A673 (cell line): ENCODE data around the gene ANKRD10. TPM values are rescaled to one million over a fixed set of nuclear protein-coding genes. Genes with fewer than 3 reads are reported as not detected.

Experiments
- BruUV-seq: library from RNA; stranded (reverse); fragments of 400-500 nt; replicated peaks from 2 replicates; lab custom pipeline; 2021; lab: Mats Ljungman, UMichigan
- CTCF ChIA-PET: fragments of 300-600 bp; sonication (Branson Sonifier 250); formaldehyde crosslinking; loops from one replicate; lab custom pipeline; 2022; ENCODE audit warnings: antibody characterized with exemption; lab: Charles Lee
- POLR2A ChIA-PET: fragments of 300-600 bp; sonication (Branson Sonifier 250); formaldehyde crosslinking; loops from one replicate; lab custom pipeline; 2022; ENCODE audit warnings: antibody characterized with exemption; ENCODE audit not compliant: low non-redundant PET; lab: Charles Lee
- DNase-seq: peaks from one replicate; pipeline ENCODE4 v3.0.0-alpha.2; 2015; ENCODE audit warnings: low spot score
- H3K27ac ChIP-seq: fragments of 200-600 bp; sonication (generic); 2 replicates; pipeline ENCODE4 v1.5.1; 2016; ENCODE audit warnings: mixed run types, low read depth, mild to moderate bottlenecking, mixed read lengths, antibody characterized with exemption, low read length; ENCODE audit not compliant: poor library complexity, severe bottlenecking
- H3K27me3 ChIP-seq: fragments of 200-600 bp; sonication (generic); replicated peaks from 2 replicates; pipeline ENCODE4 v1.6.1; 2017; ENCODE audit warnings: mixed run types, low read depth, mild to moderate bottlenecking, mixed read lengths, antibody characterized with exemption, low read length; ENCODE audit not compliant: insufficient read depth, poor library complexity
- H3K36me3 ChIP-seq: fragments of 200-600 bp; sonication (generic); 2 replicates; pipeline ENCODE4 v1.6.1; 2016; ENCODE audit warnings: mixed run types, mild to moderate bottlenecking, mixed read lengths, antibody characterized with exemption, low read length; ENCODE audit not compliant: insufficient read depth, poor library complexity, severe bottlenecking
- H3K4me1 ChIP-seq: fragments of 200-600 bp; sonication (generic); 2 replicates; pipeline ENCODE4 v1.6.1; 2017; ENCODE audit warnings: mixed run types, mild to moderate bottlenecking, mixed read lengths, antibody characterized with exemption, low read length; ENCODE audit not compliant: insufficient read depth, poor library complexity, severe bottlenecking
- H3K4me3 ChIP-seq: fragments of 200-600 bp; sonication (generic); 2 replicates; pipeline ENCODE4 v1.5.1; 2016; ENCODE audit warnings: low read depth, mixed run types, mild to moderate bottlenecking, mixed read lengths, low read length; ENCODE audit not compliant: poor library complexity, severe bottlenecking
- H3K9me3 ChIP-seq: fragments of 200-600 bp; sonication (generic); 2 replicates; pipeline ENCODE4 v1.6.1; 2016; ENCODE audit warnings: mixed run types, low read depth, mild to moderate bottlenecking, mixed read lengths, antibody characterized with exemption, low read length; ENCODE audit not compliant: poor library complexity, severe bottlenecking
- EZH2 ChIP-seq: fragments of 200-600 bp; sonication (generic); IDR thresholded peaks from 2 replicates; pipeline ENCODE4 v1.6.1; 2017; ENCODE audit warnings: borderline replicate concordance, low read depth, mild to moderate bottlenecking, mixed read lengths, antibody characterized with exemption, low read length; ENCODE audit not compliant: poor library complexity, severe bottlenecking
- intact Hi-C: fragments of 100-400 bp; cut with micrococcal nuclease; formaldehyde crosslinking; loops from one replicate; pipeline ENCODE4 v1.10.0; 2022; ENCODE audit not compliant: unreplicated experiment
- total RNA-seq: library from RNA; stranded (reverse); gene quantifications from 2 replicates; pipeline ENCODE4 v1.2.3, GENCODE V29; 2021
- TF ChIP-seq, protein P1 (sequence below): fragments of 300-800, 200-600 bp; sonication (generic); conservative IDR thresholded peaks from 2 replicates; pipeline ENCODE4 v1.5.1; 2017; ENCODE audit warnings: low read depth, mild to moderate bottlenecking, antibody characterized with exemption, low read length, moderate library complexity, mixed read lengths

ANKRD10 gene
- total RNA-seq, 1 experiment from 2014 or later = 96.2 TPM

DNA sequence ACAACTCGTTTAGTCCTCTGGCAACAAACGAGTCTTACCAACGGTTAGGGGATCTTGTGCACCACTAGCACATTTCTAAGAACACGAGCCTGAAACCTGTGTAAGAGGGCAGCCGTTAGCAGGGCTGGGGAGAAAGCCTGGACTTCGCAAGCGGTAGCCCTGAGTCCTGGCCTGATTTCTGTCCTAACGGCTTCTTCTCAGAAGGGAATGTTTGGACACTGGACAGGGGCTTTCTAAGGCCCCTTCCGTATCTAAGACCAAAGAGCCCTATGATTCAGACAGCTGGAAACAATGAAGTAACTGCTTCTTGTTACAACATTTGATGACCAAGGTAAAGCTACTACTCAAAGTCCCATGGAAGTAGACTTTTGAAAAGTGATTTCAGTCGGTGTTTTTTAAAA lies 2.2 kb downstream of the ANKRD10 start:
- TF ChIP-seq EZH2 = no peak
- TF ChIP-seq, protein P1, sequence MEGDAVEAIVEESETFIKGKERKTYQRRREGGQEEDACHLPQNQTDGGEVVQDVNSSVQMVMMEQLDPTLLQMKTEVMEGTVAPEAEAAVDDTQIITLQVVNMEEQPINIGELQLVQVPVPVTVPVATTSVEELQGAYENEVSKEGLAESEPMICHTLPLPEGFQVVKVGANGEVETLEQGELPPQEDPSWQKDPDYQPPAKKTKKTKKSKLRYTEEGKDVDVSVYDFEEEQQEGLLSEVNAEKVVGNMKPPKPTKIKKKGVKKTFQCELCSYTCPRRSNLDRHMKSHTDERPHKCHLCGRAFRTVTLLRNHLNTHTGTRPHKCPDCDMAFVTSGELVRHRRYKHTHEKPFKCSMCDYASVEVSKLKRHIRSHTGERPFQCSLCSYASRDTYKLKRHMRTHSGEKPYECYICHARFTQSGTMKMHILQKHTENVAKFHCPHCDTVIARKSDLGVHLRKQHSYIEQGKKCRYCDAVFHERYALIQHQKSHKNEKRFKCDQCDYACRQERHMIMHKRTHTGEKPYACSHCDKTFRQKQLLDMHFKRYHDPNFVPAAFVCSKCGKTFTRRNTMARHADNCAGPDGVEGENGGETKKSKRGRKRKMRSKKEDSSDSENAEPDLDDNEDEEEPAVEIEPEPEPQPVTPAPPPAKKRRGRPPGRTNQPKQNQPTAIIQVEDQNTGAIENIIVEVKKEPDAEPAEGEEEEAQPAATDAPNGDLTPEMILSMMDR = no peak
- Histone ChIP-seq H3K27me3 (no peaks in the 10 kb centered on the region), H3K4me1 (peaks cover 23% of the 10 kb centered on the region), H3K9me3 (no peaks in the 10 kb centered on the region), H3K4me3 (peak overlapping the region; percentile 99), H3K36me3 (peaks cover 15% of the 10 kb centered on the region), H3K27ac (no peak overlapping the region)
- BruUV-seq = no TSS peak
- intact Hi-C loops = loop anchor here (10.0 kb wide), 2 partner anchors 302 to 318 kb away; no protein-coding TSS in a partner anchor
- CTCF ChIA-PET = no interaction called here
- POLR2A ChIA-PET = no interaction called here
- no peak for DNase-seq

DNA sequence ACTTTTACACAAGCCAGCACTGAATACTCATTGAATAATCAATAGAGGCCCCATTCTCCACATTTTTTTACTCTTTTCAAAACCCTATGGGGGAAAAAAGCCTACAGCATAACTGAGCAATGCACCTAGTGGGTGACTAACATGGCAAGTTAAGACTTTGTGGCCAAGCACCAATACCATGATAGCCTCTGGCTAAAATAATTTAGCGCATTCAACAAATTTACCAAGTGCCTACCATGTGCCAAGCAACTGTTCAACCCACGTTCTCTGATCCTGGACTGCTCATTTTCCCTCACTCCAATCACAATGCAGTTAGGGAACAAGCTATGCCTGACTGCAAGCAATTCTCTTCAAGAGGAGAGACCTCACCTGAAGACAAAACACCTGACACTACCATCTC lies 3.0 kb downstream of the ANKRD10 start:
- TF ChIP-seq, protein P1 = no peak
- TF ChIP-seq EZH2 = no peak
- no TSS peak for BruUV-seq
- peaks cover 25% of the 10 kb centered on the region for H3K4me1 ChIP-seq
- H3K36me3 ChIP-seq = peaks cover 15% of the 10 kb centered on the region
- intact Hi-C loops = loop anchor here (10.0 kb wide), 2 partner anchors 303 to 317 kb away; no protein-coding TSS in a partner anchor
- POLR2A ChIA-PET = no interaction called here
- no peak for DNase-seq
- no peaks in the 10 kb centered on the region for H3K9me3 ChIP-seq
- H3K27ac ChIP-seq = no peak overlapping the region
- no peak overlapping the region for H3K4me3 ChIP-seq
- no peaks in the 10 kb centered on the region for H3K27me3 ChIP-seq
- CTCF ChIA-PET = no interaction called here

DNA sequence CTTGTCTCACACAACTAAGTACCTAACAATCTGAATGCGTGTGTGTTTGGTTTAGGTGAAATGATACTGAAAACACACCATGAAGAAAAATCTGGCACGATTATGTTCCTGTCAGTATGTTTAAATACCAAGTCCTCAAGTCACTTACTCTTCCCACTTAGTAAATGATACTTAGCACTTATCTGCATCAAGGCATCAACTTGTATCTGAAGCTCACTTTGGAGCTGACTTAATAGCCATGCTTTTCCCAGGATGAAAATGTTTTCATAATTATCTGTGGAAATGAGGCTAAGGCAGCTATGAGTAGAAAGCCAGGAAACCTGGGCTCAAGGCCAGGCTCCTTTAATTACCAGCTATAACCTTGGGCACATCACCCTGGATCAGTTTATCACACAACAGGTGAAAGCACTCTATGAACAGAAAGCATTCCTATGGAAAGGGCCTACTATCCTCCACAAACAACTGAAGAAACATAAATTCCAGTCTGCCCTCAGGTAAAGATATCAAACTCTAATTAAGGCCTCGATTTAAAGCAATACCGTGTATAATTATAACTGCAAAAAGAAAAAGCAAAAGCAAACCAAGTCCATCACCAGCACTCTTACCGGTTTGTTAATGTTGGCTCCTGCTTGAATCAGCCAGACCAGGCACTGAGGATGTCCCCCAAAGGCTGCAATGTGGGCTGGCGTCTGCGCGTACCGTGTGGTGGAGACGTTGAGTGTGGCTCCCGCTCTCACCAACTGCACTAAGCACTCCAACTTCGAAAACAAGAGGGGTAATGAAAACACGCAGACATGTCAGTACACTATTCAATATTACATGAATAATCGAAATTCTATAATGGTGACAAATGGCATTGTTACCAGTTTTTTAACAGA lies 4.6 kb downstream of the ANKRD10 start:
- TF ChIP-seq, protein P1 = no peak
- no peak for TF ChIP-seq EZH2
- intact Hi-C loops = loop anchor here (10.0 kb wide), 2 partner anchors 305 to 315 kb away; no protein-coding TSS in a partner anchor
- Histone ChIP-seq H3K36me3 (peaks cover 30% of the 10 kb centered on the region), H3K27ac (no peak overlapping the region), H3K9me3 (no peaks in the 10 kb centered on the region), H3K27me3 (no peaks in the 10 kb centered on the region), H3K4me1 (peaks cover 25% of the 10 kb centered on the region), H3K4me3 (no peak overlapping the region)
- POLR2A ChIA-PET = no interaction called here
- CTCF ChIA-PET = no interaction called here
- BruUV-seq = no TSS peak
- DNase-seq = no peak
